Measurements from ENCODE around the gene ZBTB9.
A peak's percentile ranks its signal among the peaks of the same experiment; 100 is the strongest.

The ZBTB9 gene

GRCh38 chr6:33418690-33419291 lies 35.6 kb upstream of the ZBTB9 start:
- no peak for DNase-seq (ENCODE audit: low read depth)

- no peak for DNase-seq (ENCODE audit: low read depth)
These were observed 34.5 kb upstream of the ZBTB9 start, which contains the start of gene SYNGAP1 for GRCh38 chr6:33419580-33420490. SYNGAP1 (plus strand) TSS chr6:33420065; CDS start chr6:33420265, 200 bp downstream.

- DNase-seq (ENCODE audit: low read depth) = no peak
These were observed 33.7 kb upstream of the ZBTB9 start for GRCh38 chr6:33420491-33421343.

DNA sequence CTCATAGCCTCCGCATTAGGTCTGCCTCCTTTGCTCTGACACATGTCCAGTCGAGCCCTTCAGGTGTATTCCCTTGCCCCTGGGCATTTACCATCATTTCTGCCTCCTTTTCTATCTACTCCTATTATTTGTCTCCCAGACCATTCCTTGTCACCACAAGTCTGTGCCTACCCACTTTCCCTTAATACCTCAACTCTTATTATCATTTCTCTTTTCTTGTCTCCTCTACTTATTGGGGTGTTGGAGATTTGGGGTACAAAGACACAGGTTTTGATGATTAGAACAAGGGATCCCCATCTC lies 33.1 kb upstream of the ZBTB9 start:
- no peak for DNase-seq (ENCODE audit: low read depth)

- no peak for DNase-seq (ENCODE audit: low read depth)
These were observed 30.6 kb upstream of the ZBTB9 start for GRCh38 chr6:33423777-33424176.

DNA sequence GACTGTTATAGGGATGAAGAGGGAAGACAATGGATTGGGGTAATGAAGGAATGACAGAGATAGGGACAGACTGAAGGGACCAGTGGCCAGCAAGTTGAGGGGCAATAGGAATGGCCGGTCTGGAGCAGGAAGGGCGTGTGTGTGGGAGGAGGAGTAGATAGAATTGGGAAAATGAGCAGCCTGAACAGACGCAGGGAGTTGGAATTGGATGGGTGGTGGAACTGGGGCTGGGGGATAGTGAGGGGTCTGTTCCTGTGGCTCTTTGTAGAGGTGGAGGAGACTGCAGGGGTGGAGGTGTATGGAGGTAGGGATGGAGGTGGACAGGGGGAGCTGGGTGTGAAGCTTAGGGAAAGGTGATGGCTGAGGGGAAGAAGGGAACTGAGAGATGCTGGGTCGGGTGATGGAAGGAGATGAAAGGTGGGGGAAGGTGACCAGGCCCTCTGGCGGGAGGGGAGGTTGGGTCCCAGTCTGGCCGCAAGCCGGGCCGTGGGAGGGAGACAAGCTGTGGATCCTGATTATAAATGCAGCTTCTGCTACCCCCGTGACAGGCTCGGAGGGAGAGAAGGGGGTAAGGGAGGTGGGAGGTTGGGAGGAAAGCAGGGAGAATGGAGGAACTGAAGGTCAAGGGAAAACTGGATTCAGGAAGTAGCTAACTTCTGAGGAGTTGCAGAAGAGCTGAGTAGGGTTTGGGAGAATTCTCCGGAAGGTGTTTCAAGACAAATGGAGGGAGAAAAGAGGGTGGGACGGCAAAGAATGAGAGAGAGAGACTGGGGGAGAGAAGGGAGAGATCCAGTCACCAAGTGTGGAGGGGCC lies 29.3 kb upstream of the ZBTB9 start:
- no peak for DNase-seq (ENCODE audit: low read depth)

- DNase-seq (ENCODE audit: low read depth) = peak; percentile 72
These were observed 28.5 kb upstream of the ZBTB9 start for GRCh38 chr6:33425668-33426577.

- no peak for DNase-seq (ENCODE audit: low read depth)
These were observed 27.5 kb upstream of the ZBTB9 start for GRCh38 chr6:33426590-33427511.

- DNase-seq (ENCODE audit: low read depth) = peak; percentile 46
These were observed 26.7 kb upstream of the ZBTB9 start for GRCh38 chr6:33427585-33428223.

DNA sequence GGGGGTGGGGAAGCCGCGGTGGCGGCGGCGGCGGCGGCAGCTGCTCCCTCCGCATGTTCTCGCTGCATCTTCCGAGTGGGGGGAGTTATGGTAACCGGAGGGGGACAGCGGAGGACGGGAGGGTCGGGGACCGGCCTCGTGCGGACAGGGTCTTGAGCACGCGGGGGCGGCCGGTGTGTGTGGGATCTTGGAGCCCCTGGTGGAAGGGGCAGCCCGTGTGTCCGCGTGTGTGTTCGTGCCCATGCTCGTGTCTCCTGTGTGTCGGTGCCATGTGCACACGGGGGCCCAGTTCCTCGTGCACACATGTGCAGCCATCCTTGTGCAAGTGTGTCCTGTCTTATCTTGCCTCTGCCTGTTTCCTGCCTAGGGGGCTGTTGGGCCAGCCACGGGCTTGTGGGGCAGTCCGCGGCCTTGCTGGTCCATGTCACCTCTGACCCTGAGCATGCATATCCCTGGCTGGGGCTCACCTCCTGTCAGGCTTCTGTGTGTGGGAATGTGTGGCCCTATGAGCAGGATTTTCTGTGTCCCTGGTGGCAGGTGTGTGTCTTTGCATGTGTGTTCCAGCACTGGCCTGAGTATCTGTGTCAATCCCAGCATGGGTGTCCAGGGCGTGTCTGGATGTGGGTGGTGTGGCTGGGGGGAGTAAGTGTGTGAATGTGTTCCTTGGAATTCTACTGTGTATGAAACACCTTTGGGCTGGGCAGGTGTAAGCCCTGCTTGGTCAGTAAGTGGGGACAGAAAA lies 26.0 kb upstream of the ZBTB9 start:
- DNase-seq (ENCODE audit: low read depth) = no peak

DNA sequence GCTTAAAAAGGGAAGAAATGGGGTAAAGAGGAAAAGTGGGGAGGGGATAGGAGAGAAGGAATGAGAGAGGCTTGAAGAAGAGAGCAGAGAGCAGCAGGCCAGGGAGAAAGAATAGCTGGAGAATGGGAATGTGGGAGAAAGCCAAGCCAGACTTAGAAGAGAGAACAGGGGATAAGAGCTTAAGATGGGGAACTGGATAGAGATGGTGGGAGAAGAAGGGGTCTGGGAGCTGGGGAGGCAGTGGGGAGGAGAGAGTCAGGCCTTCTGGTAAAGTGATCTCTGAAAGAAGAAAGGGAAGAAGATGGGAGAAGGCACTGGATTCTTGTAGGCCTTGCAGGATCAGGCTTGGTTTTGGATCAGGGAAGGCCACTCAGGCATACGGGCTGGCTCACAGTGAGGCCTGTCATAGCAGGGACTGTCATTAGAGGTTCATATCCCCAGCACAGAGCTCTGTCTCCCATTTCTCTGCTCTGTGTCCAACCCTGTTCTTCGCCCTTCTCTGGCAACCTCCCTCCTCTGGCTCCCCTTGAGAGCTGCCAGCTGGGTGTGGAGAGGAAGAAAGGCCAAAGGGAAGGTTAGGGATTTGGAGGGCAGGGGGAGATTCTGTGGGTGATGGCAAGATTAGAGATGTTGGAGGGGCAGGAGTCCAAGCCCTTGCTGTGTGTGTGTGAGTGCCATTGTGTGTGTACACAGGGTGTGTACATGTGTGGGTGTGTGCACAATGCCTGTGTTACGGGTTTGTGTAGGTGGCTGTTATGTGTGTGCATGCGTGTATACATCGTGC lies 25.2 kb upstream of the ZBTB9 start:
- DNase-seq (ENCODE audit: low read depth) = no peak

GRCh38 chr6:33429750-33430052 lies 24.7 kb upstream of the ZBTB9 start:
- no peak for DNase-seq (ENCODE audit: low read depth)

- DNase-seq (ENCODE audit: low read depth) = no peak
These were observed 24.0 kb upstream of the ZBTB9 start for GRCh38 chr6:33430334-33430733.

GRCh38 chr6:33430991-33431879 lies 23.1 kb upstream of the ZBTB9 start:
- DNase-seq (ENCODE audit: low read depth) = peak; percentile 61

GRCh38 chr6:33431880-33432541 lies 22.4 kb upstream of the ZBTB9 start:
- no peak for DNase-seq (ENCODE audit: low read depth)

GRCh38 chr6:33432546-33432945 lies 21.8 kb upstream of the ZBTB9 start:
- no peak for DNase-seq (ENCODE audit: low read depth)

All from activated T-helper 9 cell treated with anti-CD3 and anti-CD28 coated beads, Interleukin-2, amount 50 U/mL, for 16 hours (primary cell).